ENCODE measurements around the gene TMEM14A.
"Not testable (repeated sequence)": the region's sequence is repeated elsewhere in the genome, so short reads cannot be mapped to it uniquely, and the experiment has no call there.

TMEM14A gene

GRCh38 chr6:52670502-52671409 lies at the start of gene TMEM14A:
TSS of gene TMEM14A (plus strand) at chr6:52671113. CDS start at chr6:52677103, 5,990 bp downstream.
- DNase-seq: peak; percentile 68 to 80

GRCh38 chr6:52621631-52622030 lies 49.3 kb upstream of the TMEM14A start:
- no peak for DNase-seq

- DNase-seq: no peak
Measured at GRCh38 chr6:52622810-52623209, 48.1 kb upstream of the TMEM14A start.

- no peak for DNase-seq
Measured at GRCh38 chr6:52632011-52632410, 38.9 kb upstream of the TMEM14A start.

GRCh38 chr6:52634211-52634610 lies 36.7 kb upstream of the TMEM14A start:
- DNase-seq: no peak

GRCh38 chr6:52635049-52635577 lies 35.8 kb upstream of the TMEM14A start:
- DNase-seq: peak in 1 of 2 donors; percentile 48

- DNase-seq: no peak
Measured at GRCh38 chr6:52636830-52637229, 34.1 kb upstream of the TMEM14A start.

GRCh38 chr6:52639493-52639892 lies 31.4 kb upstream of the TMEM14A start:
- no peak for DNase-seq

- DNase-seq: no peak
Measured at GRCh38 chr6:52640170-52640569, 30.7 kb upstream of the TMEM14A start.

GRCh38 chr6:52640916-52641315 lies 30.0 kb upstream of the TMEM14A start:
- DNase-seq: no peak

- no peak for DNase-seq
Measured at GRCh38 chr6:52641388-52641787, 29.5 kb upstream of the TMEM14A start.

- DNase-seq: peak in 1 of 2 donors; percentile 24
Measured at GRCh38 chr6:52641826-52642225, 29.1 kb upstream of the TMEM14A start.

- no peak for DNase-seq
Measured at GRCh38 chr6:52642368-52642767, 28.5 kb upstream of the TMEM14A start.

GRCh38 chr6:52643158-52643557 lies 27.8 kb upstream of the TMEM14A start:
- DNase-seq: no peak

- DNase-seq: no peak
Measured at GRCh38 chr6:52644253-52644652, 26.7 kb upstream of the TMEM14A start.

- DNase-seq: no peak
Measured at GRCh38 chr6:52645976-52646375, 24.9 kb upstream of the TMEM14A start.

GRCh38 chr6:52647199-52647598 lies 23.7 kb upstream of the TMEM14A start:
- DNase-seq: no peak

GRCh38 chr6:52649536-52650160 lies 21.3 kb upstream of the TMEM14A start:
- DNase-seq: no peak

- DNase-seq: no peak
Measured at GRCh38 chr6:52650941-52651340, 20.0 kb upstream of the TMEM14A start.

- no peak for DNase-seq
Measured at GRCh38 chr6:52653151-52653550, 17.8 kb upstream of the TMEM14A start.

GRCh38 chr6:52654007-52654406 lies 16.9 kb upstream of the TMEM14A start:
- DNase-seq: no peak

- DNase-seq: no peak
Measured at GRCh38 chr6:52654592-52654991, 16.3 kb upstream of the TMEM14A start.

- DNase-seq: not testable (repeated sequence)
Measured at GRCh38 chr6:52655941-52656340, 15.0 kb upstream of the TMEM14A start.

- DNase-seq: no peak
Measured at GRCh38 chr6:52657870-52658269, 13.0 kb upstream of the TMEM14A start.

All from bone marrow (tissue), 2 donors.